HG02623 (cell line): ENCODE data around the gene C16orf74.
A peak's percentile ranks its signal among the peaks of the same experiment; 100 is the strongest.

Experiments used
- ATAC-seq: cut with Tn5 transposase; IDR thresholded peaks from one replicate; pipeline ENCODE4 v1.9.1; 2021; ENCODE audit warnings: moderate library complexity; ENCODE audit not compliant: unreplicated experiment

Gene C16orf74

DNA sequence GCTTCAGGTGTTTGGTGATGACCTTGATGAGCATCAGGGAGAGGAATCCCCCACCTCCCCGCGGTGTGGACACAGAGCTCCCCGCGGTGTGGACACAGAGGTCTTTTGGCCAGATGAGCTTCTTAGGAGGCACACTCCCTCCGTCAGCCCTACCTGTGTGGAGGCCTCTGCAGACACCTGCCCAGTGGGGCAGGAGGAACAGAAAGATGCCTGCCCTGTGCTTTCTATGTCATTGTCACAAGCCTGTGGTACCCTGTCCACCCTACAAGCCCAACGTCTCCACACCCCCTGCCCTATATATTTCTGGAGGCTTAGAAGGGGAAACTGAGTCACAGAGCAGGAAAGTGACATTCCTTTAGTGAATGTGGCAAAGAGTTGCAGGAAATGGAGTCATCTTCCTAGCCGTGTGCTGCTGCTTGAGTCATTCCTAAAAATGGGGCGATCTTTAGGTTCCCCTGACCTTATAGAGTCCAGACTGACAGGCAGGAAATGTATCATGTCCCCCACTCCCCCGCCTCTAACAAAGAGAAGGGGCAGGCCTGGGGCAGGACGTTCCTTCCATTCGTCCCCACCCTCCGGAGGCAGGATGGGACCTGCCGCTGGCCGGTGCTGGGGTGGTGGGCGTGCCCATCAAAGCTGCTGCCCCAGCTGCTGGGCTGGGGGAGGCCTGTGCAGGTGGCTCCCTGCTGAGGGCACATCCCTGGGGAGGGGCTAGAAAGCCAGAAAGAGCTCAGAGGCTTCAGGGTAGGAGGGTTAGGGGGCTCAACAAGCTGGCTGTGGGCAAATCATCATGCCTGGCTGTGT is 1.0 kb upstream of the C16orf74 start:
- no peak for ATAC-seq

DNA sequence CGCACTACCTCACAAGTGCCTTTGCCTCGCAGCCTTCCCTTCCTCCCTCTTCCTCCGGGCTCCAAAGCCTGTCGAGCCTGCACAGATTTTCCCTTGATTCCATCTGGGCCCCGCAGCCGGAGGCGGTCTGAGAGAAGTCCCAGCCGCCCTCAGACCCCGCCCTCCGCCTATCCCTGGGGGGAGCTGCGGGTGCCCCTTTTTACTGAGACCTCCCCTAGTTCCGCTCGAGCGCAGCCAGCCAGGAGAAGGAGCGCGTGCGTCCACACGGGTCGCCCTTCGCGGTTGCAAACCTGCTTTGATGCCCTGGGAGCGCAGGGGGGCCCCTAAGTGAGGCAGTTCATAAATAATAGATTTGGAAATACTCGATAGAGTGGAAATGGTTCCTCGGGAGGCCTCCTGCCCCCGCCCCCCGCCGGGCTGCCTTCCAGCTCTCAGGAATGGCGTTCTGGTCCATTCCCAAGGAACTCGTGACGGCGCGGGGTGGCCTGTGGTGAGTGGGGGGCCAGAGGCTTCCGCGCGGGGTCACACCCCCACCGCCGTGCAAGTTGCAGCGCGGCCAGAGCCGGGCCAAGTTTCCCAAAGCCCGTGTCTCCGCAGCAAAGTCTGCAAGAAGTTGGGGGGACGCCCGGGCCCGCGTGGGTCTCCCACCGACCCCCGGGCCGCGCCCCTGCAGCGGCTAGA is 610 bp downstream of the C16orf74 start:
- no peak for ATAC-seq

DNA sequence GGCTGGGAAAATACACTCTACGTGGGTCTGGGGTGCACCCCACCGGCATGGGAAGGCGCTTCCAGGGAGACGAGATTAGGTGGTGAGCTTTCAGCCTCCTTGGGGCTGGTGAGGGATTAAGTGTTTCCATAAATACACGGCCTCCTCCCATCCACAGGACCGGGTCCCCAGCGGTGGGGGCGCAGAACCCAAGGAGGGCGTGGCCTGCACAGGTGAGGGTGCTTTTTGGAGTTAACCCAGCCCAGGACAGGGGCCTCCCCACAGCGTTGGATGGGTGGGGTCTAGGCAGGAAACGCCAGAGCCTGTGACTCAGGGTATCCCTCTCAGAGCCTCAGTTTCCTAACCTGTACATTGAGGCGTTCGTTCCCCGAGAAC is 1.1 kb downstream of the C16orf74 start:
- ATAC-seq = no peak

DNA sequence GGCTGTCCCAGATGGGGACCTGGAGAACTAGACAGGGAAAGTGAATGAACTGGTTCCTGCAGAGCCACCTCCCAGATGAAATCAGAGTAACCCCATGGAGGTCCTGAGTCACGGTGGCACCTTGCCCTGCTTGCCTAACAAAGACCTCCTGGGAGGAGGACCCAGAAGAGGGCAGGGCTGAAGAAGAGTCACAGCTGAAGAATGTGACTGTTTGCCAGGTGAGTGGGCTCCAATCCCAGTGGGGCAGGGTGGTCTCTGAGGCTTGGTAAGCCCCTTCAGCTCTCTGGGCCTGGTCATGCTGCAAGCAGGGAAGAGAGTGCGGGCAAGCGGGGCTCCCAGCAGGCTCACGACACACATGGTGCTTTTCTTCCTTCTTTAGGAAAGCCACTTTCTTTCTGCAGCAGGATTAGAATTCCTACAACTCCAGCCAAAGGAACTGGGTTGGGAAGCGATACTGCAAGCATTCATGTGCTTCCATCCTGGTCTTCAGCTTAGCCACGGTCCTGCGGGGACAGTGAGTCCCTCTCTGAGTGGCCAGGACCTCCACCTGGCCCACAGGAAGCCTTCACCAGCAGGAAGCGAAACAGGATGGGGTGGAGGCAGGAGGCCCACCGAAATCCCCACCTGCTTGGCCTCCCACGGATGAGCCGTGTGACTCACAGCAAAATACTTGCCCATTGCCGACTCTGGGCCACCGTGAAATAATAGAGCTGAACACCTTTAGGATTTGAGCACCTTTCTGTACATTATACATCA is 4.3 kb downstream of the C16orf74 start:
- ATAC-seq = no peak

DNA sequence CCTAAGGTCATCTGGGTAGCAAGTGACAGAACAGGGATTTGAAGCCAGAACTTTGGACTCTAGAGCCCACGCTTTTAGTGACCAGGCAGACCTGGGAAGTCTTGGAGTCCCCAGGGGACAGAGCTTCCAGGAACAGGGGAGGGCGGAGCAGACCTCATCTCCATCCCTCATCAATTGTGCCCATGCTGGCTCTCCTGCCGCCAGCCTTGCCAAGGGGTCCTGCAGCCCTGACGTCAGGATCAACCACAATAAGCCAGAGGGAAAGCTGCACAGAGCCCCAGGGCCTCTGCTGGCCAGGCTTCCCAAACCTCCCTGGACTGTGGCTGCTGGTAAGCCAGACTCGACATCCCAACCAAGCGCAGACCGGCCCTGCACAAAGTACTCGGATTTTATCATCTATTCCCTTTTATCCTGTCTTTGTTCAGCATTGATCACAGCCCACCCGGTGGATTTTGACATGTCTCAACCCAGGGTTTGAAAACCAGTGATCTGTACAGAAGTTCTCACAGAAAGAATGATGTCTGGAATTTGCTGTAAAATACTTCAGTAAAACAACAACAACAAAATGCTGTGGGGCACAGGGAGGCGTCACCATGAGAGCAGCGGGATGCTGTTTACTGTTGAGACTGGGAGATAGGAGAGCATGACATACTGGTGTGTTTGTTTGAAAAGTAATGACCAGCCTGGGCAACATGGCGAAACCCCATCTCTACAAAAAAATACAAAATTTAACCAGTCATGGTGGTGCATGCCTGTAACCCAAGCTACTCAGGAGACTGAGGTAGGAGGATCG is 11.8 kb downstream of the C16orf74 start:
- ATAC-seq = no peak

DNA sequence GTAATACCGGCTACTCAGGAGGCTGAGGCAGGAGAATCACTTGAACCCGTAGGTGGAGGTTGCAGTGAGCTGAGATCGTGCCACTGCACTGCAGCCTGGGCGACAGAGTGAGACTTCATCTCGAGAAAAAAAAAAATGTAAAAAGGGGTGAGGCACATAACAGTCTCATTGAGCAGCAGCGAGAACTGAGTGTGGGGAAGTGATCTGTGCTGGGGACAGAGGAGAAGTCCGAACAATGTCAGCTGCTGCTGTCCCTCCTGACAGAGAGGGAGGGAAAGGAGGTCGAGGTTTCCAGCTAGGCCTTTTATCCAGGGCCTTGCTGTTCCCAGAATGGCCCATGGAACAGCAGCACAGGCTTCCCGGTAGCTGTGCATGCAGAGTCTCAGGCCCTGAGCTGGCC is 14.0 kb downstream of the C16orf74 start:
- ATAC-seq = no peak

DNA sequence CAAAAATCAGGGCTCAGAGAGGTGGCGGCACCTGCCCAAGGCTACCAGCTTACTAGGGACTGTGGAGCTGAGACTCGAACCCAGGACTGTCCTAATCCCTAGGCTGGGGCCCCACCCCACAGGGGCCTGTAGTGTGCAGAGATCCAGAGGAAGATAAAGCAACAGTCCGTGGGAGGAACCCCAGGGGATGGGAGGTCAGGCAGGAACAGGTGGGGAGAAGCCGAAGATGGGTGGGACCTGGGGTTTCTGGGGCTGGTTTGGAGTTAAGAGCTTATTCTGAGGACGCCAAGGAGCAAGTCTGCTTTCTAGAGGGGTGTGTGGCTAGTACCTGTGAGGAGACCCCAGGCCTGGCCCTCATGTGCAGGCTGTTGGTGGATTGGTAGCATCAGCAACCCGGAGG is 14.9 kb downstream of the C16orf74 start:
- no peak for ATAC-seq

DNA sequence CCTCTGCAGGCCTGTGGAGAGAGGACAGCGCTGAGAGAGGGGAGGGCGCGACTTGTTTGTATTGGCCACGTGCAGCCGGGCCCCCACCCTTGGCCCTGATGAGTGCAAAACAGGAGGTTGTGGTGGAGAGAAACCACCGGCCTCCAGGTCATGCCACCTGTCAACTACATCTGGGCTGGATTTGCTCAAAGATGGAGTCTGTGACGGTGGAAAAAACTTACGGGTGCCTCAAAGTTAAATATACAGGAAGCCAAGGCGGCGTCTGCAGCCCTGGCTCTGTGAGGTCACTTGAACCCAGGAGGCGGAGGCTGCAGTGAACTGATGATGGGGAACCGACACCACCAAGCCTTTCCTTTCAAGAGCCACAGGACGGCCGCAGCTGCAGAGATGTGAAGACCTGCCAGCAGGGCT is 15.7 kb downstream of the C16orf74 start:
- peak; percentile 67 for ATAC-seq

DNA sequence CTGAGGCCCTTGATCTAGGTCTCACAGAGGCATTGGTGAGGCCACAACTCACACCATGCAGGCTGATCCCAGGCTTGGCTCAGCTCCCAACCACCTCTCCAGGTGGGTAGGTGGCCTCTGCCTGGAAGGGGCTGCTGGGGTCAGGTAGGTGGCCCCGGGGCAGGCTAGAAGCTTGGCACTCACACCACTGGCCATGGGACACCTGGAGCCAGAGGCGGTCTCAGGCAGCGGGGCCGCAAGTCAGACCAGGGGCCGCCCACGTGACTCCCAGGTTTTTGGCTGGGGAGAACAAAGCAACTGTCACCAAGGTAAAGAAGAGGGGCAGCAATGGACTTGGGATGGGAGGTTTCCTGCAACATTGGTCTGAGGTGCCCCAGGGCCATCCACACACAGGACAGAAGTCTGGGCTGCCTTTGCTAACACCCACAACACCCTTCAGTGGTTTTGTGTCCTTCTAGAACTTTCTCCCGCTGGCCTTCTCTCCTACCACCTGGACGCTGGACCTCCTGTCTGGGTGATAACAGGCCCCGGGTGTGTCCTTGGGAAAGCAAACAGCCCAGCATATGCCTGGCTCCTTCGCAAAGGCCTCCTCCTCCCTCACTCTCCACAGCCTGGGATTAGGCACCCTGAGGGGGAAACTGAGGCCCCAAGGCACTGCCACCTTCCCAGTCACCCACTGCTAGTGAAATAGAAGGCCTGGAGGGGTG is 16.4 kb downstream of the C16orf74 start:
- no peak for ATAC-seq

DNA sequence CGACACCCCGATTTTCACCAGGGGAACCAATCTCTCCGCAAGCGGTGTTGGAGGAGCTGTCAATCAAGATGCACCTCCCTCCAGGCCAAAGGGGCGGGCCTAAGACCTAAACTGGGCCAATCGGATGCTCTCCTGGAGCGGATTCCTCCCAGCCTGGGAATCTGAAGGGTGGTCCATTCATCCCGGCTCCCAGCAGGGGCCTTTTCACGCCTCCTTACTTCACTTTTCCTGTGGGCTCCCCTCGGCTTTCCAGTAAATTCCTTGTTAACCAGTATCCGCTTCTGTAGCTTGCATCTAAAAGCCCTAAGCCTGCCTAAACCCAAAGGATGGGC is 17.1 kb downstream of the C16orf74 start:
- ATAC-seq = no peak

DNA sequence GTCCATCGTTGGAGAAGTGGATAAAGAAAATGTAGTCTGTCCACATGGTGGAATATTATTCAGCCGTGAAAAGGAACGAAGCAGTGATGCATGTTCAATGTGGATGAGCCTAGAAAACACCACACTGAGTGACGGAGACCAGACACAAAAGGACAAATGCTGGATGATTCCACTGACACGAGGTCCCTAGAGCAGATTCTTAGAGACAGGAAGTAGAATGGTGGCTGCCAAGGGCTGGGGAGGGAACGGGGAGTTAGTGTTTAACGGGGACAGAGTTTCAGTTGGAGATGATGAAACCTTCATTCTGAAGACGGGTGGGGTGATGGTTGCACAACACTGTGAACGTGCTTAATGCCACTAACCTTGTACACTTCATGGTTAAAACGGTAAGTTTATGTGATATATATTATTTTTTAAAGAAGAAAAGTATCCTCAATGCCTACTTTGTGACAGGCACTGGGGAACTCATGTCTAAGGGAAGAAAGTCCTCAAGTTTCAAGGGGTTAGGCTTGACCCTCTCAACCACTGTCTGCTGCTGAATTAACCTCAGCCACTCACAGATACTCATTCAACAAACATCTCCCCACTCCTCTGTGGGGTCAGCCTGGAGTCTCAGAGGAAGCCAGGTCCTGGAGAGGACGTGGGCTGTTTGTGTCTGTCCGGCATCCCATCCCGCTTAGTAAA is 17.6 kb downstream of the C16orf74 start:
- no peak for ATAC-seq

DNA sequence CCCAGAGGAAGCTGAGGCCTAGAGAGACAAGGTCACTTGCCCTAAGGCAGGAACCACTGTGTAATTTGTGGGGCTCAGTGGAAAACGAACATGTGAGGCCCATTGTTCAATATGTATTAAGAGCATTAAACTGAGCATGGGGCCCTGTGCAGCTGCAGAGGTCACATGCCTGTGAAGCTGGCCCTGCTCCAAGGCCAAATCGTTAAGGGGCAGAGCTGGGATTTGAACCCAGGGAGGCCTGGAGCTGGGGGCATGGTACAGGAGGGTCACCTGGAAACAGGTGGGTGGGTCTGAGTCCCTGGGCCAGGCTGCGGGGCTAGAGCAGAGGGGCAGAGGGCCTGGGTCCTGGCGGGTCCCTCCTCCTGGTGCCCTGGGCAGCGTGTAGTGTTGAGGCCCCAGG is 19.7 kb downstream of the C16orf74 start:
- ATAC-seq = no peak

DNA sequence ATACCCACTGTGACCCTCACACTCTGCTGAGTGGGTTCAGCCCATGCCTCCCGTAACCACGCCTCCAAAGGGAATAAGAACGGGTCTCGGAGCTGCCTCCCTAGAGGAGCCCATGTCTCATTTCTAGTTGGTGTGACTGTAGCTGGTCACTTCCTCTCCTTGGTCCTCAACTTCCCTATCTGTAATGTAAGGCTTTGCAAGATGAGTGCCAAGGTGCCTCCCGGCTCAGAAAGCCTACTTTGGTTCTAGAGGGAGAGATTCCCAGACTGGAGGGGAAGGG is 20.8 kb downstream of the C16orf74 start:
- ATAC-seq = no peak

DNA sequence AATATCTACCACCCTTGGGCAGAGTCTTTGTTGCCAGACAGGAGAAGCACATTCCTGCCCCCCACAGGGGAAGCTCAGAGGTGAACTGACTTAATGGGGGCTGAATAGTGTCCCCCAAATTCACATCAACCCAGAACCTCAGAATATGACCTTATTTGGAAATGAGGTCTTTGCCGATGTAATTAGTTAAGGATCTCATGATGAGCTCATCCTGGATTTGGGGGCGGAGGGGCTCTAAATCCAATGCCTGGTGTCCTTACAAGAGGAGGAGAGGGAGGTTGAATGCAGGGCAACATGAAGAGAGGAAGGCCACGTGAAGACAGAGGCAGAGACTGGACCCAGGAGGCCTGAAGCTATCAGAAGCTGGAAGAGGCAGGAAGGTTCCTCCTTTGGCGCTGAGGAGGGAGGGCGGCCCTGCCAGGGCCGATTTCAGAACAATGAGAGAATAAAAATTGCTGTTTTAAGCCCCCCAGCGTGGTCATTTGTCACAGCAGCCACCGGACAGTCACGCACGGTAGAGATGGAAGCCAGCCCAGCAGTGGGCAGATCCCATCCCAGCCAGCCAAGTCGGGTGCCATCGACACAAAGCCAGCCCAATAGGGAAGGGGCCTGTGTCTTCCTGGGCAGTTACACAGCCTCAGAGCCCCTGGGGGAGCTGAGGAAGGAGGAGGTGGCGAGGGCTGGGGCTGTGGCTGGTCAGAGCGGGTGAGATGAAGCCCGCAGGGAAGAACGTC is 21.3 kb downstream of the C16orf74 start:
- ATAC-seq = no peak

DNA sequence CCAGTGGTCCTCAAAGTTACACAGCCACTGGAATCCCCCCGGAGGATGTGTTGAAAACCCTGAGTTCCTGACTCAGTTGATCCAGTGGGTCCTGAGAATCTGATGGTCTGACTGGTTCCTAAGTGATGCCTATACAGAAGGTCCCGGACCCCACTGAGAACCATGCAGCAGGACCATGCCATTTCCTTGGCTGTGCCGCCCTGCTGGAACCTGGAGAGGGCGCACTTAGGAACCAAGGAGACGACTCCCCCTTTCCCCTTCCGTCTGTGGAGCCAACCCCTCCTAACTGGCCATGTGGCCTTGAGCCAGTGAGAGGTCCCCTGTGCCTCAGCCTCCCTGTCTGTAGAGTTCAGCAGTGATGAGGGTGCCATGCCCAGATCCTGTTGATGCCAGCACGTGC is 22.0 kb downstream of the C16orf74 start:
- no peak for ATAC-seq

DNA sequence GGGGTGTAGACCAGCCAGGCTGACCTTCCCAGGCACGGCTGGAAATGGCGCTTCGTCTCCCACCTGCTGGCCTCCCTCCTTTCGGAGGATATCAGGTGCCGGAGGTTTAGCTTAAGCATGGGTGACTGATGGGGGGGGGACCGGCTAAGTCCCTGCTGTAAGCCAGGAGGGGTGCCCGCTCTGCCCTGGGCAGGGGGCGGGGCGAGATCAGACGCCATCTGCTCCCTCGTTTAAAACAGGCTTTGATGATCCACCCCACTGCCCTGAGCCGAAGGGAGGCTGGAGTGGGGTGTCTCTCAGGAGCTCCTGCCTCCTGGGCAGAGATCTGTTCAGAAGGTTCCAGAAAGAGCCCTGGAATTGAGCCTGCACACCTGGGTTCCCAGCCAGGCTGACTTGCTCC is 26.0 kb downstream of the C16orf74 start:
- ATAC-seq = no peak

DNA sequence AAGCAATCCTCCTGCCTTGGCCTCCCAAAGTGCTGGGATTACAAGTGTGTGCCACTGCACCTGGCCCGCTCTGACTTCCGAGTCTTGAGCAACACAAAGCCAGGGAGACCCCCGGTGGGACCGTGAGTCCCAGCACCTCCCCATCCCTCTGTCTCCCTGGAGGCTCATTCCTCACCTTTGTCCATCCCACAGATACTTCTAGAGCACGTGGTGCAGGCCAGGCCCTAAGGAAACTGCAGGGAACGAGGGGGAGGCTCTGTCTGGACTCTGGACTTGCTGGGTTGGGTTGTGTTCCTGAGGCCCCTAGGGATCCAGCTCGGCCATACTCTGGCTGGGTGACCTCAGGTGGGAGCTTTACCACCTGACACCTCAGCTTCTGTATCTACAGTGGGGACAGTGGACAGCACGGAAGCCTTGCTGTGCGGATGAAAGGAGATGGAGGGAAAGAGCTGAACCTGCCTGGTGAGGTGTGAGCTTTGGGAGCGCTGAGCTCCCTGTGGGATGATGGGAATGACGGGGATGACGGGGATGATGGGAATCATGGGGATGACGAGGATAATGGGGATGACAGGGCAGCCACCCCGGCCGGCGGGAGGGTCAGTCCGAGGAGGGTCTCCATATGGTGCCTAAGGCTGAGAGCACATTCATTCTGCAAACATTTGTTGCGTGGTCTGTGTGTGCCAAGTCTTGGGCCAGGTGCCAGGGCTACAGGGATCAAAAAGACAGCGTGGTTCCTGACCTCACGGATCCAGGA is 26.6 kb downstream of the C16orf74 start:
- ATAC-seq = no peak

DNA sequence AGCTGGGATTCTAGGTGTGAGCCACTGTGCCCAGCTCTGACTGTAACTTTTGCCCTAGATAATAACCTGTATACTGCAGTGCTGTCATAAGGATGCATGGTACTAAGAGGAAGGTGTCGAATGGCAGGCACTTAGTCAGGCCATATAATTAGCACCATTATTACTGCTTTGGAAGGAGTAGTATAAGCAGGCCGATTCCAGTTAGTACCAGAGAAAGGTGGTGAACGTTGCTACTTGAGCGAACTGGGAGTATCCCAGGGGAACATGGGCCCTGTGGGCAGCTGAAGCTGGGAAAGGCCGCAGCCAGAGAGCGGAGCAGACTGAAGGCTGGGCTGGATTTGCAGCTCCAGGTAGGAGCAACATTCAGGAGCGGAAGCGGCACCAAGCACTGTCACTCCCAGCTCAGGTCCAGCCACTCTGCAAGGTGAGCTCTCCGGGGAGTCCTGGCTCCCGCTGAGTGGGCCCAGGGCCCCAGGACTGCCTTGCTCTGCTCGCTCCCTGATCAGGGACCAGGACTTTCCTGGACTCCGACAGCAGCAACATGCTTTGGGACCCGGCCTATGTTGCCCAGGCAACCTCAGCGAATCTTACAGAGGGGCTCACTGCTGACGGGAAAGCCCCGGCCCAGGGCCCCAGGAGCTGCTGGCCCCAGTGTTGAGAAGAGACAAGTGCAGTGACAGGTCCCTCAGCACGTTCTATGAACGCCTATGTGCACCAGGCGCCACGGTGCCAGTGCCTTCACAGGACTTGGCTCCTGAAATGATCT is 28.6 kb downstream of the C16orf74 start:
- ATAC-seq = no peak
